ENCODE data around the gene PIGO. TPM values are rescaled to one million over a fixed set of nuclear protein-coding genes. Genes with fewer than 3 reads are reported as not detected.

Gene PIGO
- polyA plus RNA-seq (2013, experiment 1 of 2; ENCODE audit: insufficient read length), result 17.3 TPM
- polyA plus RNA-seq (2013, experiment 2 of 2; ENCODE audit: insufficient read length), result 16.4 TPM

DNA sequence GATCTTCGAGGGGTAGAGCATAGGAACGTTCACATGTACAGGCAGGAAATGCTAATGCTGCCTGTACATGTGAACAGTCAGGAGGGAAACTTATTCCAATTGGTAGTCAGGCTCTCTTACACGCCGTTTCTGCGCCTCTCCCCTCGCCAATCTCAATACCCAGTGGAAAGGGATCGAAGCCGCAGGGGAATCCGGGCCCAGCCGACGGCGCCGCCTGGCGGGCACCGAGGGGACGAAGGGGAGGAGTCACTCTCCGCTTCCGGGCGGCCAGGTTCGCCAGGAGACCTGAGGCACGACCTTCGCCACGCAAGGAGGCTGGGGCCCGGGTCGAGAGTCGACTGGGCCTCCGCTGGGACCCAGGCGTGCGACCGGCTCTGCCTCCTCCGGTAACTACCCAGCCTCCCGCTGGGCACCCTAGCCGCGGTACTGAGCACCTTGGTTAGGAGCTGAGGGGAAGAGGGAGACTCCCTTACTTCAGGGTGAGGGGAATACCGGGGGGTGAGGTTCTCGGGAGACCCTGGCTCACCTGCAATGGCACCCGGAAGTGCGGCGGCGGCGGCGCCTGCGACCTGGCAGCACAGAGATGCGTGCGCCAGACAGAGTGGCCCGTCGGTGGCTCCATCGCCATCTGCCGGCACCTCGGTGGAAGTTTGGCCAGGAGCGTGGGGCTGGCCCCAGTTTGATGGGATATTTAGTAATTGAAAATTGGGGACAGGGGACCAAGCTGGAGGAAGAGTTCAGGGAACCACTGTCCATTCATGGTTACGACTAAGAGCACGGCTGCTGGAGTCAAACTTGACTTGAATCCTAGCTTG lies at the start of gene PIGO:
TSS of gene PIGO (minus strand) at position 557 of the 815 bp plus-strand sequence. CDS start 1,026 bp downstream, outside the sequence.
- peak; percentile 83 for DNase-seq

DNA sequence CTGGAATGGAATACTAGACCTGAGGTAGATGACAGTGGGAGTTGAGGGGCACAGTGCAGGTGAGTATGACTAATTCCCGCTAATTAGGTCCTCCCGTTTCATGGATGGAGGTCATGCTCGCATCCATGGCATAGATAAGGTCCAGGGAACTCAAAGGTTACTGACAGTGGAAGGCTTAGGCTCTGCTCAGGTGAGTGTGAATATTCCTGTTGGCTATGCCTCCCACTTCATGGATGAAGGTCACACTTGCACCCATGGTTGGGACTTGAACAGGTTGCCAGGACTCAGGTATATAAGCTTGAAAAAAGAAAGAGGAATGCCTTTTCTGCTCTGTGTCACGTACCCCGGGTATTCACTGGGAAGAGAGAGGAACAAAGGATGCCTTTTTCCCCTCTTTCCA lies 45.6 kb upstream of the PIGO start:
- no peak for DNase-seq

DNA sequence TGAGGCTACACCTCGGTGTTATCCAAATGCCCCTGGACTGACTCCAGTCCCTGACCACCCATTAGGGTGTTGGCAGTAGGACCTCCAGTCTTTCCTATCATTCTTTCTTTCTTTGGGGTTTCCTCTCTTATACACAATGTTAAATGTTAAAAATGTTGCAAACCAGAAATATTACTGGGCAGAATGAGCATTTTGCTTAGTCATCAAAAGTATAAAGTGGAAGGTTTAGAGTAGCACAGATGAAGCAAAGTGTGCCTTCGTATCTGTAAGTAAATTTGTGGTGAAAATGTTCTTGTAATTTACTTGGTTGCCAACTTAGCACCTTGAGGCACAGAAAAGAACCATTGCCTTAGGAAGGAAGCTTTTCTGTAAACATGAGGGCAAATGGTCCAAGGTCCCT lies 43.7 kb upstream of the PIGO start:
- no peak for DNase-seq

DNA sequence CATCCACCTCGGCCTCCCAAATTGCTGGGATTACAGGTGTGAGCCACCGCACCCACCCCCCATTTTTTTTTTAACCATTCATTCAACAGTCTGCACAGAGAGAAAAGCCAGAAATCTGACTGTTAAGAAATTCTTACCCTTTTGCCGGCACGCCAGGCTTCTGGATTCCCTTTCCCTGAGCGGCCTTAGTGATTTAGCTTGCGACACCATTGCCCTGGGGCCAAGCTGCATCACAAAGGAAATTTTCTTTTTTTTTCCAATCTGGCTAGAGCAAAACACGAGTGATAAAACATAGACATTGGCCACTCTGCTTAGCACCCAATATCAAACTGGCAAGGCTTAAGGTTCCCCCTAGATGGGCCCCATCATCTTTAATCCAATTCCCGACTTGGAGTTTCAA lies 40.5 kb upstream of the PIGO start:
- DNase-seq, result no peak

GRCh38 chr9:35135988-35136387 lies 39.6 kb upstream of the PIGO start:
- no peak for DNase-seq

DNA sequence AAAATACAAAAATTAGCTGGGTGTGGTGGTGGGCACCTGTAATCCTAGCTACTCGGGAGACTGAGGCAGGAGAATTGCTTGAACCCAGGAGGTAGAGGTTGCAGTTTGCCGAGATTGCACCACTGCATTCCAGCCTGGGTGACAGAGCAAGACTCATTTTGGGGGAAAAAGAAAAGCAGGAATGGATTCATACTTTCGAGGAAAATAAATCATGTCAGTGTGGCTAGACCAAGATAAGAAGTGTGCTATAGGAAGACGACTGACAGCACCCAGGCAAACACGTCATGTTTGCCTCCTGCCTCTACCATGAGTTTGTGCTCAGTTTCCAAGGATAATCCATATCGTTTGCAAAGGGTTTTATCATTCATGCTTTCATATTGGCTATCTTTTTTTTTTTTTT lies 38.5 kb upstream of the PIGO start:
- DNase-seq, result no peak

DNA sequence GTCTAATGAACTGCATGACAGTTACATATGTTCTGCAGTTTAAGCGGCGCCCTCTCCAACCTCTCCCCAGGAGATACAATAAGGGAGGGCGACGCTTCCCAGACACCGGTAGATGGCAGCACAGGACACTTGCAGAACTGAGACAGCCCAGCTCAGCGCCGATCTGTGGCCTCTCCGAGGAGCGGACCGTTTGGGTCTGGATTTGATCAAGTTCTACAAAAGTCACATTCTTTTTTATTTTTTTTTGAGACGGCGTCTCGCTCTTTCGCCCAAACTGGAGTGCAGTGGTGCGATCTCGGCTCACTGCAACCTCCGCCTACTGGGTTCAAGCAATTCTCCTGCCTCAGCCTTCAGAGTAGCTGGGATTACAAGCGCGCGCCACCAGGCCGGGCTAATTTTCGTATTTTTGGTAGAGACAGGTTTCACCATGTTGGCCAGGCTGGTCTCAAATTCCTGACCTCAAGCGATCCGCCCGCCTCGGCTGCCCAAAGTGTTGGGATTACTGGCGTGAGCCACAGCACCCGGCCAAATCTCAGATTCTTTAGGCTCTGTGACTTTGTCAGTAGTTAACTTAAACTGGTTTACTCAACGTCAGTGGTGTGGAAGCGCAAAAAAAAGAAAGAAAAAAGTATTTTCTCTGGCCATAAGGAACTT lies 20.6 kb upstream of the PIGO start:
- DNase-seq, result peak; percentile 95

DNA sequence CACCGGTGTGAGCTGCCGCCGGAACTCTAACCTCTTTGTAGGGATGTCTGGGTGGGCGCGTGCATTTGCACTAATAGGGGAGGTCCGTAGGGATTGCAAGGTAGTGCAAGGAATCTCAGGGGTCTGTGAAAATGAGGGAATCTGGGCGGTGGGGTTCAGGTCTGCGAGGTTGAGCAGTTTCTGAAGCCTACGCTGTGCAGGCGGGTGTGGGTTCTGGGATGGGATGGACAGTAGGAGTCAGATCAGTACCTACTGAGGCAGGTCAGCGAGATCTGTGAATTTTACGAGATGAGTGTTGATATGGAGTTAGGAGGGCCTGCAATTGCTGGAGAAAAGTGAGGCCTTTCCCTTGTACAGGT lies 20.1 kb upstream of the PIGO start:
- DNase-seq, result no peak

- DNase-seq, result peak; percentile 98
Observed at GRCh38 chr9:35115680-35116538, 19.5 kb upstream of the PIGO start, which contains the start of gene ATOSB. Gene ATOSB, minus strand, starts transcription at chr9:35115862. Its CDS starts 7,588 bp downstream, at chr9:35108274.

DNA sequence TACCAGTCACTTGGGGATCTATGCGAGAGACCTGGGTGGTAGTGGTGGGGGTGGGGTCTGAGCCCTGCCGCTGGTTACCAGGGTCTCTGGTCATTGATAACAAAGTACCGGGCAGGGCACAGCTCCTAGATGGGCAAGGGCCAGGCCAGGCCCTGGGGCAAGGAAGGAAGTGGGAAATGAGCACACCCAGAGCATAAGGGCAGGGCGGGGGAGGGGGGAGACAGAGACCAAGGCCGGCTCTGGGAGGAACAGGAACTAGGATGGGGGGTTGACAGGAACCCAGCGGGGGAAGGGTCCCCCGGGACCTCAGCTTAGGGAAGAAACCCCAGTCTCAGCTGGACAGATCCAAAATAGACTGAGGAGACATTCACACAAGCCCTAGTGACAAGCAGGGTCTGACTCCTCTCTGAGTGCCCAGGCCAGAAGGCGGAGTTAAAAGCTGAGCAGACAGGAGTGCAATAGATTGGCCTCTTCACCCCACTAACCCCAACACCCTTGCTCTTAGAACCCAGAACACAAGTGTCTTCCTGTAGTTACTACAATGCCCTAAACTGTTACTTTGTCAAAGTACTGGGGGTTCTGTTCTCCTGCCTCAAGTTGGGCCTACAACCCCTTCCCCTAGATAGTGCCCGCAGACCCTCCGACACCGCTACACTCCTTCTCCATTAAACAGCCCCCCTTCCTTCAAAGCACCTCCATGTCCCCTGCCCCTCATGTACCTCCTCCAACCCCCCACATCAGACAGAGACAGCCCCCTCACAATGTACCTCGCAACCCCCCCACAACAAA lies 18.6 kb upstream of the PIGO start:
- DNase-seq, result peak; percentile 84

- peak; percentile 99 for DNase-seq
Observed at GRCh38 chr9:35114113-35114839, 17.9 kb upstream of the PIGO start.

- peak; percentile 66 for DNase-seq
Observed at GRCh38 chr9:35112257-35113020, 16.0 kb upstream of the PIGO start.

GRCh38 chr9:35111001-35111933 lies 14.9 kb upstream of the PIGO start:
- DNase-seq, result peak; percentile 99

GRCh38 chr9:35110327-35110761 lies 14.0 kb upstream of the PIGO start:
- DNase-seq, result peak; percentile 63

- no peak for DNase-seq
Observed at GRCh38 chr9:35108946-35109575, 12.7 kb upstream of the PIGO start.

- no peak for DNase-seq
Observed at GRCh38 chr9:35108461-35108860, 12.1 kb upstream of the PIGO start.

GRCh38 chr9:35107297-35108290 lies 11.2 kb upstream of the PIGO start:
- no peak for DNase-seq

- DNase-seq, result no peak
Observed at GRCh38 chr9:35106343-35106730, 9.9 kb upstream of the PIGO start.

Measured in fibroblast of skin of scalp (primary cell).